Kidney (tissue), 14 donors: ENCODE results near the gene JCAD. TPM values are rescaled to one million over a fixed set of nuclear protein-coding genes. Genes with fewer than 3 reads are reported as not detected.

ENCODE experiments used
- DNase-seq, 5 donors: peaks; one replicate each; pipeline ENCODE4 v3.0.0-alpha.2; 2013 to 2020
- FAIRE-seq: peaks from 2 replicates; lab custom pipeline; 2012; peaks lifted over from hg19 to GRCh38; lab: Jason Lieb, UNC
- H3K27ac ChIP-seq, 2 donors: one replicate each; pipeline ENCODE4 v1.7.0; 2013; ENCODE audit warnings: low read depth in 2 of 2, low read length in 2 of 2, inconsistent platforms in 1 of 2
- H3K27me3 ChIP-seq: one replicate; pipeline ENCODE4 v1.7.1; 2013; ENCODE audit warnings: low read length, inconsistent platforms; ENCODE audit not compliant: control insufficient read depth, insufficient read depth
- H3K36me3 ChIP-seq, 3 donors: one replicate each; pipeline versions ENCODE4 v1.7.0 to v1.7.1; 2013; ENCODE audit warnings: low read length in 3 of 3, control low read depth in 1 of 3, inconsistent platforms in 1 of 3; ENCODE audit not compliant: insufficient read depth in 3 of 3, control insufficient read depth in 2 of 3
- H3K4me1 ChIP-seq, 3 donors: one replicate each; pipeline versions ENCODE4 v1.7.0 to v1.7.1; 2013; ENCODE audit warnings: low read length in 3 of 3, inconsistent platforms in 1 of 3, low read depth in 1 of 3; ENCODE audit not compliant: control insufficient read depth in 2 of 3, insufficient read depth in 2 of 3
- H3K4me3 ChIP-seq, 3 donors: one replicate each; pipeline versions ENCODE4 v1.7.0 to v1.8.1; 2013; ENCODE audit warnings: low read length in 3 of 3, control low read depth in 1 of 3, inconsistent platforms in 1 of 3
- H3K9ac ChIP-seq, 3 donors: one replicate each; pipeline versions ENCODE4 v1.7.0 to v1.7.1; 2013; ENCODE audit warnings: low read length in 3 of 3, control low read depth in 1 of 3, inconsistent platforms in 1 of 3
- H3K9me3 ChIP-seq, 3 donors: one replicate each; pipeline versions ENCODE4 v1.7.0 to v1.7.1; 2013; ENCODE audit warnings: low read length in 3 of 3, control low read depth in 1 of 3, inconsistent platforms in 1 of 3; ENCODE audit not compliant: control insufficient read depth in 2 of 3, insufficient read depth in 1 of 3
- intact Hi-C: fragments of 100-400 bp; cut with DNase I; formaldehyde crosslinking; loops from one replicate; pipeline ENCODE4 v1.11.1; 2022
- polyA plus RNA-seq: library from polyadenylated mRNA; stranded (reverse); fragments of 350-450 nt; fragmentation: Illumina TruSeq; extraction: RNeasy Lipid Tissue Mini Kit (QIAGEN cat#74804); gene quantifications from one replicate; pipeline ENCODE4 v1.2.3, GENCODE V29; 2014; ENCODE audit warnings: low read depth, low replicate concordance; ENCODE audit not compliant: insufficient read depth
- total RNA-seq: library from RNA; stranded (reverse); fragmentation: NEBNext Ultra II Directional; extraction: Animal tissue kit (Norgen Biotek cat#: 25700); gene quantifications from one replicate; pipeline ENCODE4 v1.2.1, GENCODE V29; 2021
- TF ChIP-seq, protein P1 (sequence below): IDR thresholded peaks from 3 replicates; pipeline ENCODE4 v1.5.1; 2012; ENCODE audit warnings: mild to moderate bottlenecking, moderate library complexity, borderline replicate concordance; ENCODE audit not compliant: insufficient read depth; ENCODE audit errors: extremely low read depth
- donor health status: control.
- donor health status: control.
- donor health status: control.
- donor health status: control.
- donor health status: control.
- donor health status: DM: yes; HTN: yes; CAD: no.
- donor health status: Normal renal cell carcinoma (clear cell type).

Gene JCAD
- total and polyA plus RNA-seq, 2 donors from 2014 or later, result 15.7 to 27.1 TPM

DNA sequence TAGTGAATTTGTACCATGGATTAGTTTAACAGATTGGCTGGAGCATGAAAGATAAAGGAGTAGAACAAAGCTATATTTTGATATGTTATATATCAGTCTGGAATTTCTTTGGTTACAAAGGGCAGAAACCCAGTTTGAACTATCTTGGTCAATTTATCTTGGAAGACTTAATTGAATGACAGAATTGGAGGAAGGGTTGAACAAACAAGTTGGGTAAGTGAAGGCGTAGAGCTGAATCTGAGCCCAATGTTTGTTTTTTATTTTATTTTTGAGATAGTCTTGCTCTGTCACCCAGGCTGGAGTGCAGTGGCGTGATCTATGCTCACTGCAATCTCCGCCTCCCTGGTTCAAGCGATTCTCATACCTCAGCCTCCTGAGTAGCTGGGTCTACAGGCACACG, 21.8 kb upstream of the JCAD start:
- Histone ChIP-seq H3K27ac (no peak overlapping the region), H3K9me3 (no peaks in the 10 kb centered on the region), H3K4me3 (no peak overlapping the region), H3K36me3 (no peaks in the 10 kb centered on the region), H3K27me3 (no peaks in the 10 kb centered on the region), H3K9ac (no peak overlapping the region), H3K4me1 (no peaks in the 10 kb centered on the region)
- TF ChIP-seq, protein P1, sequence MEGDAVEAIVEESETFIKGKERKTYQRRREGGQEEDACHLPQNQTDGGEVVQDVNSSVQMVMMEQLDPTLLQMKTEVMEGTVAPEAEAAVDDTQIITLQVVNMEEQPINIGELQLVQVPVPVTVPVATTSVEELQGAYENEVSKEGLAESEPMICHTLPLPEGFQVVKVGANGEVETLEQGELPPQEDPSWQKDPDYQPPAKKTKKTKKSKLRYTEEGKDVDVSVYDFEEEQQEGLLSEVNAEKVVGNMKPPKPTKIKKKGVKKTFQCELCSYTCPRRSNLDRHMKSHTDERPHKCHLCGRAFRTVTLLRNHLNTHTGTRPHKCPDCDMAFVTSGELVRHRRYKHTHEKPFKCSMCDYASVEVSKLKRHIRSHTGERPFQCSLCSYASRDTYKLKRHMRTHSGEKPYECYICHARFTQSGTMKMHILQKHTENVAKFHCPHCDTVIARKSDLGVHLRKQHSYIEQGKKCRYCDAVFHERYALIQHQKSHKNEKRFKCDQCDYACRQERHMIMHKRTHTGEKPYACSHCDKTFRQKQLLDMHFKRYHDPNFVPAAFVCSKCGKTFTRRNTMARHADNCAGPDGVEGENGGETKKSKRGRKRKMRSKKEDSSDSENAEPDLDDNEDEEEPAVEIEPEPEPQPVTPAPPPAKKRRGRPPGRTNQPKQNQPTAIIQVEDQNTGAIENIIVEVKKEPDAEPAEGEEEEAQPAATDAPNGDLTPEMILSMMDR, result no peak
- FAIRE-seq (no peak), DNase-seq (no peak)
- intact Hi-C loops, result no loop called here

DNA sequence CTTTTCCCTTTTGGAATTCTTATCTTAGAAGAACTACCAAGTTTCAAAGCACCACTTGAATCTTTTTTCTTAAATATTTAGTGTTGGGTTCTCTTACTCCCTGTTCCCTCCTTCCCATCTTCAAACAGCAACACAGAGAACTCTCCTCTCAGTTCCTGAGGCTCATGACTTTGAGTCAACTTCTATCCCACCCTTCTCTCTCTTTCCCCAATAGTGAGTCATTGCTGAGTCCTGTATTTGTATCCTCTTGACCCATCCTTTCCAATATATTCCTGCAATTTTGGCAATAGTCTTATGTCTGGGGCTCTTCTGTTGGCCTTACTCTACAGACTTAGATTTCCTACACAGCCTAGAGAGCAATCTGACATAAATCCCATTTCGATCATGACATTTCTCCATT, 20.8 kb upstream of the JCAD start:
- Histone ChIP-seq H3K27ac (no peak overlapping the region), H3K9me3 (no peaks in the 10 kb centered on the region), H3K27me3 (no peaks in the 10 kb centered on the region), H3K4me1 (no peaks in the 10 kb centered on the region), H3K4me3 (no peak overlapping the region), H3K9ac (no peak overlapping the region), H3K36me3 (no peaks in the 10 kb centered on the region)
- FAIRE-seq (no peak), DNase-seq (no peak)
- intact Hi-C loops, result no loop called here
- TF ChIP-seq, protein P1, result no peak

DNA sequence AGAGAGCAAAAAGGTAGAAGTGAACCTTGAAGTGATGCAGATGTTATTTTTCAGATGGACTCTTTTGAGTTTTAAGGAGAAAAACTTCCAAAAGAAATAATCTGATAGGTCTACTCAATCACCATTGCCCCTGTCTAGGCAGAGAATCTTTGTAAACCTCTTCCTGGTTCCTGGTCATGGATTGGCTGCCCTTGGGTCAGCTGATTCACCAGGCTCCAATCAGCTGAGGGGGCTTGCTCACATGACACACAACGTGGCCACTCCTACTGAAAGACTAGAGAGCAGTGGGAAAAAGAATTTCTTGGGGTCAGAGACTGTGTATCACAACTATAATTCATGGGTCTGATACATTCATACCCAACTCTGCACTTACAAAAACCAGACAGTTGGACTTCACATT, 20.0 kb upstream of the JCAD start:
- Histone ChIP-seq H3K4me1 (no peaks in the 10 kb centered on the region), H3K27me3 (no peaks in the 10 kb centered on the region), H3K9ac (no peak overlapping the region), H3K9me3 (no peaks in the 10 kb centered on the region), H3K36me3 (no peaks in the 10 kb centered on the region), H3K4me3 (no peak overlapping the region), H3K27ac (no peak overlapping the region)
- TF ChIP-seq, protein P1, result no peak
- DNase-seq (no peak), FAIRE-seq (no peak)
- intact Hi-C loops, result no loop called here

DNA sequence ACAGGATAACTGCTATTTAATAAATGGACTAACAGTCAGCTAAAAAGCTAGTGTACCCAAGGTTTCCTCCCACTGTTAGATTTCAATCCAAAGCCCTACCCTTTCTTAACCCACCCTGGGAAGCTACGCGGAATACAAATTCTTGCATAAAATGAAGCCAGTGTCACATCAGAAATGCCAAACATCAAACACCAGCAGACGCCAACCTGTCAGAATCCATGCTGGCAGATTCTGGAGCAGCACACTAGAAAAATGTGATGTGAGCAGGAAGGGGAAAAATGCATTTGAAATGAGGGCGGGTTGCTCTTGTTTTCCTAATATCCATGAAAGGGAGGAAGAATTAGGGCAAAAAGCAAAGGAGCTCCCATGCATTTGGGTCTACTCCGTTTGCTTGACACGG, 16.1 kb upstream of the JCAD start:
- Histone ChIP-seq H3K9ac (no peak overlapping the region), H3K27ac (no peak overlapping the region), H3K27me3 (no peaks in the 10 kb centered on the region), H3K36me3 (no peaks in the 10 kb centered on the region), H3K4me3 (no peak overlapping the region), H3K4me1 (no peaks in the 10 kb centered on the region), H3K9me3 (no peaks in the 10 kb centered on the region)
- DNase-seq, result no peak
- intact Hi-C loops, result no loop called here
- TF ChIP-seq, protein P1, result no peak
- no peak for FAIRE-seq
